Cerebellar nuclear complex (tissue), 1 donor: ENCODE data around the gene PISD.

Experiments used
- DNase-seq, 2 experiments: peaks; one replicate each; lab custom pipeline; 2025; lab: John Stamatoyannopoulos, UW

Gene PISD

DNA sequence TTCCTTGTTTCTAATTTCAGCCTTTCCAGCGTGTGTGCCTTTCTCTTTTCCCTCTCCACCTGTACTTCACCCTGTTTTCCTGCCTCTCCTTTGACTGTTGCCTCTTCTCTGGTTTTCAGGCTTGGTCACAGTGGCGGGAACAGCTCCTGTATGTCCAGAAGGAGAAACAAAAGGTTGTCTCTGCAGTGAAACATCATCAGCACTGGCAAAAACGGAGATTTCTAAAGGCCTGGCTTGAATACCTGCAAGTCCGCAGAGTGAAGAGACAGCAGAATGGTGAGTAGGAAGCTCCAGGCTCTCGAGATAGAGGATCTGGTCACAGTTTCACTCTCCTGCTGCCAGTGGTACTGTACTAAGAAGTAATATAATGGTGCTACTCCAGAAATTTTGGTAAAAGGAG, 89.1 kb downstream of the PISD start:
- DNase-seq = no peak

GRCh38 chr22:31569126-31569525, 92.9 kb downstream of the PISD start:
- no peak for DNase-seq
